HepG2 (cell line): ENCODE data around the gene TSKU. TPM values are rescaled to one million over a fixed set of nuclear protein-coding genes. Genes with fewer than 3 reads are reported as not detected.
A peak's percentile ranks its signal among the peaks of the same experiment; 100 is the strongest.

Experiments used
- ATAC-seq: fragments of 200-7000 bp; cut with Tn5 transposase; 3 replicates; pipeline ENCODE4 v1.9.1; 2020; ENCODE audit warnings: mild to moderate bottlenecking, moderate library complexity
- BruUV-seq: library from RNA; stranded (reverse); fragments of 400-500 nt; replicated peaks from 2 replicates; lab custom pipeline; 2021; lab: Mats Ljungman, UMichigan
- CTCF ChIA-PET: fragments of 300-600 bp; formaldehyde crosslinking; extraction: SDS; loops from one replicate; lab custom pipeline; 2021; ENCODE audit warnings: low total read pairs, inconsistent platforms, low intra/inter-chr PET ratio; lab: Yijun Ruan, JAX
- POLR2A ChIA-PET: fragments of 350-600 bp; sonication (Branson Sonifier 250); formaldehyde crosslinking; loops from one replicate; lab custom pipeline; 2020; ENCODE audit warnings: antibody characterized with exemption, inconsistent platforms; lab: Yijun Ruan, JAX
- DNase-seq: peaks from one replicate; pipeline ENCODE4 v3.0.0-alpha.2; 2015; ENCODE audit warnings: low spot score
- FAIRE-seq: peaks from 3 replicates; lab custom pipeline; 2011; peaks lifted over from hg19 to GRCh38; lab: Jason Lieb, UNC
- H2AFZ ChIP-seq: one replicate; pipeline ENCODE4 v1.6.1; 2011; ENCODE audit warnings: low read length, inconsistent platforms
- H3K27ac ChIP-seq: fragments of 300-600 bp; 3 replicates; pipeline ENCODE4 v1.8.0; 2011; ENCODE audit warnings: mixed run types, mild to moderate bottlenecking, mixed read lengths, low read length, inconsistent platforms; ENCODE audit not compliant: insufficient read depth; ENCODE audit errors: extremely low read length
- H3K27me3 ChIP-seq, 2 experiments: fragments of 200-600 bp in 1 of 2; 2 replicates in 1 of 2; 3 replicates in 1 of 2; pipeline versions ENCODE4 v1.6.0 to v1.8.0; 2011; ENCODE audit warnings: low read length in 2 of 2, mild to moderate bottlenecking in 2 of 2, moderate library complexity in 2 of 2, inconsistent platforms in 1 of 2; ENCODE audit not compliant: insufficient read depth in 2 of 2, control insufficient read depth in 1 of 2
- H3K36me3 ChIP-seq, 2 experiments: fragments of 200-600 bp in 1 of 2; replicated peaks in 1 of 2; 2 replicates in 1 of 2; 3 replicates in 1 of 2; pipeline versions ENCODE4 v1.5.1 to v1.8.0; 2011; ENCODE audit warnings: low read length in 2 of 2, inconsistent platforms in 1 of 2; ENCODE audit not compliant: insufficient read depth in 2 of 2, control insufficient read depth in 1 of 2
- H3K4me1 ChIP-seq: 2 replicates; pipeline ENCODE4 v1.5.1; 2012; ENCODE audit warnings: low read length, inconsistent platforms; ENCODE audit not compliant: insufficient read depth
- H3K4me2 ChIP-seq: 2 replicates; pipeline ENCODE4 v1.6.0; 2011; ENCODE audit warnings: low read depth, low read length, inconsistent platforms
- H3K4me3 ChIP-seq, 3 experiments: fragments of 200-600 bp in 1 of 3; sonication (generic), shearing (Covaris generic) in 1 of 3; replicated peaks in 1 of 3; 2 replicates each; pipeline ENCODE4 v1.5.1; 2011 to 2016; ENCODE audit warnings: low read length in 3 of 3, inconsistent platforms in 2 of 3, low read depth in 2 of 3, mild to moderate bottlenecking in 2 of 3, control low read depth in 1 of 3, mixed read lengths in 1 of 3; ENCODE audit not compliant: insufficient read depth in 1 of 3
- H3K79me2 ChIP-seq: one replicate; pipeline ENCODE4 v1.6.1; 2011; ENCODE audit warnings: low read length, inconsistent platforms; ENCODE audit not compliant: insufficient read depth
- H3K9ac ChIP-seq: 2 replicates; pipeline ENCODE4 v1.6.0; 2011; ENCODE audit warnings: mild to moderate bottlenecking, low read depth, low read length, inconsistent platforms; ENCODE audit not compliant: insufficient read depth
- H3K9me3 ChIP-seq: 2 replicates; pipeline ENCODE4 v1.5.1; 2012; ENCODE audit warnings: mild to moderate bottlenecking, low read length
- H4K20me1 ChIP-seq: 2 replicates; pipeline ENCODE4 v1.6.0; 2011; ENCODE audit warnings: inconsistent platforms, mild to moderate bottlenecking, low read length, moderate library complexity; ENCODE audit not compliant: insufficient read depth
- BCL6 ChIP-seq: IDR thresholded peaks from 2 replicates; pipeline ENCODE4 v1.6.1; 2016; ENCODE audit warnings: missing genetic modification reagents, missing compliant biosample characterization
- CBX2 ChIP-seq, 2 experiments: fragments of 200-600 bp in 1 of 2; sonication (generic); formaldehyde crosslinking in 1 of 2; IDR thresholded peaks; 2 replicates each; pipeline versions ENCODE4 v1.7.0 to v1.8.1; 2018 to 2022; ENCODE audit warnings: low read depth in 2 of 2, low read length in 1 of 2, mild to moderate bottlenecking in 1 of 2, missing genetic modification reagents in 1 of 2
- KDM5B ChIP-seq: sonication (generic); formaldehyde crosslinking; IDR thresholded peaks from 2 replicates; pipeline ENCODE4 v1.4.0; 2020; ENCODE audit warnings: missing genetic modification reagents, mild to moderate bottlenecking, borderline replicate concordance
- NFIC ChIP-seq: IDR thresholded peaks from 2 replicates; pipeline ENCODE4 v1.6.1; 2012; ENCODE audit warnings: mild to moderate bottlenecking, low read length, inconsistent platforms
- ZFAT ChIP-seq: sonication (generic); formaldehyde crosslinking; conservative IDR thresholded peaks from 2 replicates; pipeline ENCODE4 v1.8.1; 2023; ENCODE audit warnings: missing genetic modification reagents, inconsistent platforms
- ZFP90 ChIP-seq: sonication (generic); formaldehyde crosslinking; IDR thresholded peaks from 2 replicates; pipeline ENCODE4 v1.8.0; 2022; ENCODE audit warnings: missing genetic modification reagents, mild to moderate bottlenecking, inconsistent platforms, borderline replicate concordance
- ZNF317 ChIP-seq: sonication (generic); formaldehyde crosslinking; IDR thresholded peaks from 2 replicates; pipeline ENCODE4 v1.5.0; 2020; ENCODE audit warnings: mild to moderate bottlenecking, missing genetic modification reagents
- ZNF615 ChIP-seq: sonication (generic); formaldehyde crosslinking; IDR thresholded peaks from 2 replicates; pipeline ENCODE4 v1.5.0; 2020; ENCODE audit warnings: mild to moderate bottlenecking, missing genetic modification reagents, borderline replicate concordance
- ZNF629 ChIP-seq: sonication (generic); formaldehyde crosslinking; conservative IDR thresholded peaks from 2 replicates; pipeline ENCODE4 v1.5.0; 2020; ENCODE audit warnings: missing genetic modification reagents
- WGBS: methylation state at CpG from one replicate; pipeline ENCODE4 v1.1.6; 2017; ENCODE audit warnings: low lambda C conversion rate; 5-methylcytosine and 5-hydroxymethylcytosine counted together
- in situ Hi-C: cut with HindIII; loops from 2 replicates; pipeline ENCODE4 v1.10.0; 2017; ENCODE audit warnings: low pct_unique_long_range_greater_than_20kb; ENCODE audit not compliant: extremely low pct_ligation_motif_present
- intact Hi-C: fragments of 100-400 bp; cut with micrococcal nuclease; formaldehyde crosslinking; loops from one replicate; pipeline ENCODE4 v1.10.0; 2022; ENCODE audit not compliant: unreplicated experiment
- polyA plus RNA-seq, 8 experiments: library from polyadenylated mRNA; depleted of rRNA in 3 of 8; stranded (reverse) in 7 of 8; unstranded in 1 of 8; fragments of >200 nt; fragmentation: Illumina TruSeq in 4 of 8; extraction: Trizol in 4 of 8; gene quantifications; 2 replicates each; pipeline versions ENCODE4 v1.2.1 to v1.2.3, GENCODE V29; 2011 to 2016; ENCODE audit warnings: low read depth in 4 of 8, missing spikeins in 1 of 8, mixed read lengths in 1 of 8; ENCODE audit not compliant: insufficient read depth in 1 of 8
- total RNA-seq, 5 experiments: library from RNA; depleted of rRNA; stranded (reverse); fragments of >200 nt; fragmentation: Illumina TruSeq; extraction: Trizol; gene quantifications; 2 replicates each; pipeline ENCODE4 v1.2.3, GENCODE V29; 2016; ENCODE audit warnings: low read depth in 1 of 5
- TF ChIP-seq, protein P1 (sequence below): sonication (generic); formaldehyde crosslinking; IDR thresholded peaks from 2 replicates; pipeline ENCODE4 v1.5.1; 2020; ENCODE audit warnings: mild to moderate bottlenecking, missing genetic modification reagents, borderline replicate concordance
- TF ChIP-seq, protein P2 (sequence below): sonication (generic); formaldehyde crosslinking; IDR thresholded peaks from 2 replicates; pipeline ENCODE4 v1.8.1; 2023; ENCODE audit warnings: mild to moderate bottlenecking, missing genetic modification reagents, borderline replicate concordance
- TF ChIP-seq, protein P3 (sequence below): sonication (generic); formaldehyde crosslinking; IDR thresholded peaks from 2 replicates; pipeline ENCODE4 v1.5.0; 2020; ENCODE audit warnings: missing genetic modification reagents, mild to moderate bottlenecking, borderline replicate concordance

TSKU gene
- total and polyA plus RNA-seq, 2 of the 13 experiments (the other 11 are each of a cell fraction or from before 2014, with no cell fraction given): 20.3 to 21.4 TPM

DNA sequence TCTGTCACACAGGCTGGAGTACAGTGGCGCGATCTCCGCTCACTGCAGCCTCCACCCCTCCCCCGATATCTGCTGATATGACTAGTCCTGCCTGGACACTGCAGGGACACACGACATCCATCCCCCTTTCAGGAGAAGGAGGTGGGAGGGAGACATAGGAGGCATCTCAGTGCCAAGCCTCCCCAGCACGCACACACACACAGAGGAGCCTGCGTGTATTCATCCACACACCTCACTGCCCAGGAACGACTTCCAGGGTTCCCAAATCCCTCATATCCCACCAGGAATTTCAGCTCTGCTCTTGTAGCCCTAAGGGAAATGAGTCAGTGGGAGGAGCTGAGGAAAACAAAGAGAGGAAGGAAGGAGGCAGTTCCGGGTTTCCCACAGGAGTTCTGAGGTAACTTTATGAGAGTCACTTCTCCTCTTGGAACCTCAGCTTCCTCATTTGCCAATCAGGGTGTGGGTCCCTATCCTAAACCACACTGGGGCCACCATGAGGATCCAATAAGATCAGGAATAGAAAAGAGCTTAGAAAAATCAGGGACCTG lies 40.4 kb downstream of the TSKU start (continued):
- TF ChIP-seq ZNF629 (CRISPR knock-in tag): no peak
- TF ChIP-seq ZNF615 (CRISPR knock-in tag): no peak
- TF ChIP-seq, protein P1, sequence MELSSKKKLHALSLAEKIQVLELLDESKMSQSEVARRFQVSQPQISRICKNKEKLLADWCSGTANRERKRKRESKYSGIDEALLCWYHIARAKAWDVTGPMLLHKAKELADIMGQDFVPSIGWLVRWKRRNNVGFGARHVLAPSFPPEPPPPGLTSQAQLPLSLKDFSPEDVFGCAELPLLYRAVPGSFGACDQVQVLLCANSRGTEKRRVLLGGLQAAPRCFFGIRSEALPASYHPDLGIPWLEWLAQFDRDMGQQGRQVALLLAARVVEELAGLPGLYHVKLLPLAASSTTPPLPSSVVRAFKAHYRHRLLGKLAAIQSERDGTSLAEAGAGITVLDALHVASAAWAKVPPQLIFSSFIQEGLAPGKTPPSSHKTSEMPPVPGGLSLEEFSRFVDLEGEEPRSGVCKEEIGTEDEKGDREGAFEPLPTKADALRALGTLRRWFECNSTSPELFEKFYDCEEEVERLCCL: no peak
- TF ChIP-seq ZNF317: no peak
- no peak for TF ChIP-seq NFIC
- TF ChIP-seq, protein P2, sequence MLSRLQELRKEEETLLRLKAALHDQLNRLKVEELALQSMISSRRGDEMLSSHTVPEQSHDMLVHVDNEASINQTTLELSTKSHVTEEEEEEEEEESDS (CRISPR knock-in tag): no peak
- TF ChIP-seq KDM5B: no peak
- TF ChIP-seq CBX2 (IDR thresholded peaks at IDR 0.05; ENCODE audit: low read depth, low read length): no peak
- no peak for TF ChIP-seq CBX2 (CRISPR knock-in tag; IDR thresholded peaks at IDR 0.05; ENCODE audit: low read depth)

DNA sequence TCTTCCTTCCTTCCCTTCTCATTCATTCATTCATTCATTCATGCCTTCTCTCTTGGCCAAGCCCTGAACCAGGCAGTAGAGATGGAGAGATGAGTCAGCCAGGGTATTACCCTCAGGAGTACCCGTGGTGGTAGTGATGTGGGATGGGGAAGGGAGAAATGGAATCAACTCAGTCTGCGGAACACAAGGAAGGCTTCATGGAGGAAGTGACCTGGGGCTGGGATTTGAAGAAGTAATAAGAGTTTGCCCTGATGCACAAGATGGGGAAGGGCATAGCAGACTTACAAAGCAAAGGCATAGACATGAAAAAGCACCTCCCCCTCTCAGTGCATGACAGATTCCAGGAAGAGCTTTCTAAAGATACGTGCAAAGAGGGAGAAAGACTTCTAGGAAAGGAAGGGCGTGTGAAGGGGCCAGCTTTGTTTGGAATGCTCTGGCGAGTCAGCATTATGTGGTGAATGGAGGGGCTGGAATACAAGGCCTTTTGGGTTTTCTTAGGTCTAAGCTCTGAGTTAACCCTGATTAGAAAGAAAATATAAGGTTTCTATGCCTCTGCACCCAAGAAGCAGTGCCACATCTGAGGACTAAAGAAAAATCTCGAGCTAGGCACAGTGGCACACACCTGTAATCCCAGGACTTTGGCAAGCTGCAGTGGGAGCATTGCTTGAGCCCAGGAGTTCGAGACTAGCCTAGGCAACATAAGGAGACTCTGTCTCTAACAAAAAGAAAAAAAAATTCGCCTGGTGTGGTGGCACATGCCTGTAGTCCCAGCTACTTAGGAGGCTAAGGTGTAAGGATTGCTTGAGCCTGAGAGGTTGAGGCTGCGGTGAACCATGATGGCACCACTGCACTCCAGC lies 41.2 kb downstream of the TSKU start:
- no peaks in the 10 kb centered on the region for H3K79me2 ChIP-seq
- ChIA-PET CTCF (no interaction called here), POLR2A (no interaction called here)
- H3K4me2 ChIP-seq: no peak overlapping the region
- H3K4me3 ChIP-seq: no peak overlapping the region
- in situ Hi-C loops (no loop called here), intact Hi-C loops (no loop called here)
- peak; percentile 31; the same call in 1 of the 2 replicates for TF ChIP-seq ZFP90 (CRISPR knock-in tag)
- no peak for TF ChIP-seq ZFAT
- TF ChIP-seq BCL6 (CRISPR knock-in tag): peak; percentile 63
- TF ChIP-seq, protein P3, sequence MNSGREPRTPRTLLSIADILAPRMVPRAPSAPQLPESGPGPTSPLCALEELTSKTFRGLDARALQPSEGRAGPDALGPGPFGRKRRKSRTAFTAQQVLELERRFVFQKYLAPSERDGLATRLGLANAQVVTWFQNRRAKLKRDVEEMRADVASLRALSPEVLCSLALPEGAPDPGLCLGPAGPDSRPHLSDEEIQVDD (CRISPR knock-in tag): no peak
- no peak overlapping the region for H3K27ac ChIP-seq
- no peak for DNase-seq
- H4K20me1 ChIP-seq: no peaks in the 10 kb centered on the region; the same call in 1 of the 2 replicates
- BruUV-seq: no TSS peak
- no peak overlapping the region for H3K9ac ChIP-seq
- no peaks in the 10 kb centered on the region for H3K4me1 ChIP-seq
- no peaks in the 10 kb centered on the region for H3K9me3 ChIP-seq
- no peak for ATAC-seq
- H2AFZ ChIP-seq: no peak overlapping the region
- 15% methylated on average over 9 of the region's 9 CpGs for WGBS
- FAIRE-seq: no peak
- H3K36me3 ChIP-seq: no peaks in the 10 kb centered on the region
- H3K27me3 ChIP-seq: peaks cover 0 to 2% of the 10 kb centered on the region in 2 experiments; a peak in 2 of 5 replicates
